Transverse colon (tissue), 4 donors: ENCODE data around the gene PTGFRN.

ENCODE experiments used
- CTCF ChIP-seq, 5 experiments: fragments of 200-600 bp in 3 of 5; fragments of 450-650 bp in 2 of 5; sonication (generic) in 3 of 5; IDR thresholded peaks; 1 replicate in 2 of 5; 2 replicates in 3 of 5; pipeline ENCODE4 v1.5.1; 2016 to 2017; ENCODE audit warnings: antibody characterized with exemption in 5 of 5, inconsistent platforms in 3 of 5, mild to moderate bottlenecking in 2 of 5, moderate library complexity in 1 of 5
- EP300 ChIP-seq: sonication (generic); formaldehyde crosslinking; IDR thresholded peaks from one replicate; pipeline ENCODE4 v1.6.1; 2017; ENCODE audit warnings: antibody characterized with exemption, low read depth
- POLR2A ChIP-seq: fragments of 450-650 bp; IDR thresholded peaks from one replicate; pipeline ENCODE4 v1.6.1; 2016; ENCODE audit warnings: antibody characterized with exemption, mild to moderate bottlenecking, moderate library complexity
- POLR2AphosphoS5 ChIP-seq, 3 donors: sonication (generic); formaldehyde crosslinking; IDR thresholded peaks; one replicate each; pipeline ENCODE4 v1.6.1; 2016; ENCODE audit warnings: antibody characterized with exemption in 3 of 3

- TF ChIP-seq CTCF (IDR thresholded peaks at IDR 0.05): no peak
- no peak for TF ChIP-seq EP300
- TF ChIP-seq POLR2A: no peak
- TF ChIP-seq POLR2AphosphoS5 (IDR thresholded peaks at IDR 0.05): no peak
Measured at GRCh38 chr1:116887212-116887611, 22.5 kb upstream of the PTGFRN start.
